Astrocyte of the hippocampus (primary cell): ENCODE data around the gene SSBP3.
"Not testable (repeated sequence)": the region's sequence is repeated elsewhere in the genome, so short reads cannot be mapped to it uniquely, and the experiment has no call there.

Source experiments
- DNase-seq: peaks from one replicate; pipeline ENCODE4 v3.0.0; 2011; ENCODE audit warnings: low read depth, low spot score

Gene SSBP3

DNA sequence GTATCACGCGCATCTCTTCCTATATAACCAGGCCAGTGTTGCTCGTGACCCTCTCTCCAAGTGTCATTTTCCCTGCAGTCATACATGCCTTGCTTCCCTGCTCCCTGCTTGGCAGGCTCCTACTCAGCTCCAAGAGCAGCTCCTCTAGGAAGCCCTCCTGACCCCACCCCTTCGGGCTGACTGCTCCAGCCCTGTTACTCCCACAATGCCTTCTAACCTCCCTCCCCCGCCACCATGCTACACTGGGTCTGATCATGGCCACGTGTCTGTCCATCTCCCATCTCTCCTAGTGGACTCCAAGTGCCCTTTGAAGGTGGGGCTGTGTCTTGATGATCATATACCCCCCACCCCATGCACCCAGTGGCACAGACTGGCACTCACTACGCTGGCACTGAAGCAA is 161.5 kb downstream of the SSBP3 start:
- no peak for DNase-seq

DNA sequence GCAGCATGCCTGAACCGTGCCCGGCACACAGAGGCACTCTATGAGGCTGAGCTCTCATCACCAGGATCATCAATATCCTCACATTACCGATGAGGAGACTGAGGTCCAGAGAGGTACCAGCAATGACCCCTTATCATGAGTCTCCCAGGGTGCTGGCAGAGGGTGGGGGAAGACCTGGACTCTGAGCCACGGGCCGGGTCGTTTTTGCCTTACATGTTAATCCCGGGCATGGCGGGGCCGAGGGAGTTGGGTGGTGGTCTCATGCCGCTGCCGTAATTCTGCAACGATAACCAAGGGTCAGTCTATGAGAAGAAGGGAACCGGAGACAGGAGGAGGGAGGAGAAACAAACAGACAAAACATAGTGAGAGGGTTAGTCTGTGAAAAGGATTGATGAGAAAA is 163.2 kb downstream of the SSBP3 start:
- no peak for DNase-seq

DNA sequence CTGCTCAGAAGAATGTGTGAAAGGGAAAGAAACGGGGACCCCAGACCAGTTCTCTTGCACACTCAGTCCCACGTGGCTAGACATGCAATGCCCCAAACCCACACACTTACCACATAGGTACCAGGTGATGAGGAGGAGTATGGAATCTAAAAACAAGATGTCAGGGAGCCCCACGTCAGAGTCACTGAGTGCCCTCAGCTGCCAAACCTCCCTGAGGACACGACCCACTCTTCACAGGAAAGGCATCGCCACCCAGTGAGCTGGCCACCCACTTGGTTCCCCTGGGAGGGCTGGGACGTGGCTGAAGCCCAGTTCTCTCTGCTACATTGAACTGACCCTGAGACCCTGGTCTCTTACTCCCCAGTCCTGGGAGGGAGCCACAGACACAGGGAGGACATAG is 164.8 kb downstream of the SSBP3 start:
- no peak for DNase-seq

DNA sequence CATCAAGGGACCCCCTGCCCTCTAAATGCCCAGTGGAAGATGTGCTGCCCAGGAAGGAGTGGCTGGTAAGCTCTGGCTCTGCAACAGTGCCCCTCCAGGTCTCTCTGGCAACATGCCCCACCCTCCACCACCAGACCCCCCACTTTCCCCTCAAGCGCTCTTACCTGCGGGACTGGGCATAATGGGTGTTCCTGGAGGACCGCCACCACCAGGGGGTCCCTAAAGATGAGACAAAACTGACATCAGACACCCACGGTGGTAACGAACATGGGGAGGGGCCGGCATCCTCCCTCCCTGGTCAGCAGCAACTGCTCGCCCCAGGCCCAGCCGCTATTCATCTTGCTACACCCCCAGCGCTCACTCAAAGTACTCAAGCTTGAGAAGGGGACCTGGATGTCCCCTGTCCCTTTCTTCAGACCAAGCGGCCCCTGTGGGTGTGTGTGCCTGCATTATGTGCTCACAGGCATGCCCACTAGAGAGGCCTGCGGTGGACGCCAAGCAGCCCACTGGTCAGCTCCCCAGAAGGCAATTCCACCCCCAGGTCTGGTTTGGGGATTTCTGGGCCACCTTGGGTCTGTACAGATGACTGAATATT is 165.4 kb downstream of the SSBP3 start:
- DNase-seq, result no peak

DNA sequence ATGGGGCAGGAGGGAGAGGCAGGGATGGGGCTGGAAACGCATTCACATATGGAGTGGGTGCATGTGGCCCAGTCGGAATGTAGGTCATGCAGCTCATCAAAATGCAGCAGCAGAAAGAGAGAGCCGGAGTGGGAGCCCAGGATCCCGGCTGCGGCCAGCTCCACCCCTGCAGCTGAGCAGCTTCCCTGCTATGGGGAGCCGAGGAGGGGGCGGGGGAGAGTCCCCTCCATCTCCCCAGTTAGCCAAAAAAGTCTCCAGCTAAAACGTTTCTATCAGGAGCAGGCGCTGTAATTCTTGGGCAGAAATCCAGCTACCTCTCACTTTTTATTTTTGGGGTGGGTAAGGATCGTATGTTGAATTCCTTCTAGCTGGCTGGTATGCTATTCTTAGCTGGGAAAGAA is 166.6 kb downstream of the SSBP3 start:
- DNase-seq, result peak; percentile 72

DNA sequence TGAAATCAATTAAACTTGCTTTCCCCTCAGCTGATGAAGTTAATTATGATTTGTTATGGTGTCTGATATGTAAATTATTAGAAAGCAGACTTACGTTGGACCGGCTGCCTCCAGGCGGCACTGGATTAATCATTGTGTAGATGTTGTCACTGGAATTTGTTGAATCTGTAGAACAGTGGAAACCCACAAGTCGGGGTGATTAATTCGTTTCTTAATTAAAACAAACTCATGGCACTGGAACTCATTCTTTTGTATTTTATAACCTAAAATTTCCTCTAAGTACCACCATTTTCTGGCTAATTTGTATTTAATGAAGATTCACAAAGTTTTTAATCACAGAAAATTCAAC is 167.2 kb downstream of the SSBP3 start:
- peak; percentile 45 for DNase-seq

DNA sequence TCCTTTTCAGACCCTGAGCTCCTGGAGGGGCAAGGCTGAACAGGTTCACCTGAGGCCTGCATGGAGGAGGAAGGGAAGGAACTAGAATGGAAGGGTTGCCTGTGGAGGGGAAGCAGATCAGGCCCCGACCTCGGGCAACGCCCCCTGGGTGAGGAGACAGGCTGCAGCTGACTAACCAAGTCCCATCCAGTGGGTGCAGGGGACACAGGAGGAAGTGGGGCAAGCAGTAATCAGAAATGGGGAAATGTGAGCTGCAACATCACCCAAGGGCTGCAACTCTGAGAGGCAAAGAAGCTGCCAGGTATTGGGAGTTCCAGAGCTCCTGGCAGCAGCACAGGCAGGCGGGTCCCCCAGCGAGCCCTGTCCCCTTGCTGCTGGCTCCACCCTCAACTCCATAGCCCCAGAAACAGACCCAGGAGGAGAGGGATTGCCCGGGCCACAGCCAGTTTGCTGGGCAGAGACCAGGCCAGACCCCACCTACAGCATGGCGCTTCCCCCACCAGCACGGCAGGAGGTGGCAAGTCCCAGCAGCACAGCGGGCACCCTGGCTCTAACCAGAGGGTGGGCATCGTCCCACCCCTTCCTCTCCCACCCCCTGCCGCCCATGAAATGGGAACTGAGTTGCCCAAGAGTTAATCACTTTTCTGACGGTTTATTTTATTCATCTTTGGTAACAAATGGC is 167.7 kb downstream of the SSBP3 start:
- no peak for DNase-seq

DNA sequence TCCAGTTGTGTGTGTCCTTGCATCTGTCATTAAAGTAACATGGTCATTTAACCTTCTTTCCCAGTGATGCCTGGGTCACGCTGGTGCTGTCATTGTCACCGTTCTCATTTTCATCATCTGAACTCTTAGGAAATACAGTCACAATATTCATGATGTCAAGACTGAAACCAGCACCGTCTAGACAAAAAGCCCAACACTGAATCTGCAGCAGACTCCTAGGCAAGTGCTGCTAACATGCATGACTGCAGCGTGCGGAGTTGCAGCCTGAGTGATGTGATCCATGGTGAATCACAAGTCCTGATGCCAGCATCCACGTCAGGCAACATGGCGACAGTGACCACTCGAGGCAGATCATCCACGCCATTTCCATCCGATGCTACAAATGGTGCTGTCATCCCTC is 168.6 kb downstream of the SSBP3 start:
- DNase-seq, result no peak

DNA sequence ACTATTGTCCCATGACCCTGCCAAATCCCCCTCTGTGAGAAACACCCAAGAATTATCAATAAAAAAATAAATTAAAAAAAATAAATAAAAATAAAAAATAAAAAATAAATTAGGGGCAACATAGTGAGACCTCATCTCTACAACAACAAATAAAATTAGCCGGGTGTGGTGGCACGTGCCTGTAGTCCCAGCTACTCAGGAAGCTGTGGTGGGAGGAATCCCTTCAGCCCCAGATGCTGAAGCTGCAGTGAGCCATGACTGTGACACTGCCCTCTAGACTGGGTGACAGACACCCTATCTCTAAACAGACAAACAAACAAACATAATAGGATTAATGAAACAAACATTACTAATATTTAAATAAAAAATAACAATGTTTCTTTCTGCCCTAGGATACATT is 171.9 kb downstream of the SSBP3 start:
- no peak for DNase-seq

DNA sequence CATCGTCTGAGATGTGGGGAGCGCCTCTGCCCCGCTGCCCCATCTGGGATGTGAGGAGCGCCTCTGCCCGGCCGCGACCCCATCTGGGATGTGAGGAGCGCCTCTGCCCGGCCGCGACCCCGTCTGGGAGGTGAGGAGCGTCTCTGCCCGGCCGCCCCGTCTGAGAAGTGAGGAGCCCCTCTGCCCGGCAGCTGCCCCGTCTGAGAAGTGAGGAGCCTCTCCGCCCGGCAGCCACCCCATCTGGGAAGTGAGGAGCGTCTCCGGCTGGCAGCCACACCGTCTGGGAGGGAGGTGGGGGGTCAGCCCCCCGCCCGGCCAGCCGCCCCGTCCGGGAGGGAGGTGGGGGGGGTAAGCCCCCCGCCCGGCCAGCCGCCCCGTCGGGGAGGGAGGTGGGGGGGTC is 173.0 kb downstream of the SSBP3 start:
- not testable (repeated sequence) for DNase-seq

DNA sequence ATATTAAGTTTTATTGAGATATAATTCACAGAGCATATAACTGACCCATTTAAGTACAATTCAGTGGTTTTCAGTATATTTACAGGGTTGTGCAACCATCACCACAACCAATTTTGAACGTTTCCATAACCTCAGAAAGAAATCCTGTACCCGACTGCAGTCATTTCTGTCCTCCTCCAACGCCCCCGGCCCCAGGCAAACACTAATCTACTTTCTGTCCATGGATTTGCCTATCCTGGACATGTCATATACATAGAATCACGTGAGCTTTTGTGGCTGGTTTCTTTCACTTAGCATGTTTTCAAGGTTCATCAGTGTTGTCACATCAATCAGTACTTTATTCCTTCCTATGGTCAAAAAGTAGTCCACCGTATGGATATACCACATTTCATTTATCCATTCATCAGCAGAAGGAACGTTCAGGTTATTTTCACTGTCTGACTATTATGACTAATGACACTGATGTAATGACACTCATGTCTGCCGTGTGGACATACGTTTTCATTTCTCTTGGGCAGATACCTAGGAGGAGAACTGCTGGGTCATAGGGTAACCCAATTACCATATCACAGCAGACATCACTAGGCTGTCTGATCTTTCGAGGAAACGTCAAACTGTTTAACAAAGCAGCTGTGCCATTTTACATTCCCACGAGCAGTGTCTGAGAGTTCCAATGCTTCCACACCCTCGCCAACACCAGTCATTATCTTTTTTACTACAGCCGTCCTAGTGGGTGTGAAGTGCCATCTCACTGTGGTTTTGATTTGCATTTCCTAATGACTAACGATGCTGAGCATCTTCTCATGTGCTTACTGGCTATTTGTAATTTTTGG is 175.5 kb downstream of the SSBP3 start:
- no peak for DNase-seq

DNA sequence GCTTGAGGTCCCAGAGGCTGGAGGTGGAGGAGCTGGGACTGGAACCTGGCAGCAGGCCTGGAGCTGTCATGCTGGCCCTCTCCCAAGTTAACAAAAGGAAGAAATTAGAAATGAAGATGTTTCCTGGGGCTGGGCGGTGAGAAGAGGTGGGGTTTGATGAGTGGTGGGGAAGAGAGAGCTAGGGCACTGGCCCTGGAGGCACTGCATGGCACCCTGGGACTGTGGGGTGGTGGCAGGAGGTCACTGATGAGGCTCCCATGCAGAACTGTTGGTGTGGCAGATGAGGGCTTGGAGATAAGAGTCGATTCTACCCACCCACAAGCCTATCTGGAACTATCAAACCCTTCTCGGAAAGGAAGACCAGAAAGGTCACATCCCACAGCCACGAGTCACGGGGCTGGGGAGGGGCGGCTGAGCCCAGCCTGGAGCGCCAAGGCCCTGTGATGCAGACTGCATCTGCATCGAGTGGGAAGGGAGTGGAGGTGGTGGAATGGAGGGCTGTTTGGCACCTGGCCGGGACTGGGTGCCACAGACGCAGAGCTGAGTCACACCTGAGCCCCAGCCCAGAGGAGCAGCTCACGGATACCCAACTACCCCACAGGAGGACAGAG is 176.8 kb downstream of the SSBP3 start:
- peak; percentile 53 for DNase-seq

DNA sequence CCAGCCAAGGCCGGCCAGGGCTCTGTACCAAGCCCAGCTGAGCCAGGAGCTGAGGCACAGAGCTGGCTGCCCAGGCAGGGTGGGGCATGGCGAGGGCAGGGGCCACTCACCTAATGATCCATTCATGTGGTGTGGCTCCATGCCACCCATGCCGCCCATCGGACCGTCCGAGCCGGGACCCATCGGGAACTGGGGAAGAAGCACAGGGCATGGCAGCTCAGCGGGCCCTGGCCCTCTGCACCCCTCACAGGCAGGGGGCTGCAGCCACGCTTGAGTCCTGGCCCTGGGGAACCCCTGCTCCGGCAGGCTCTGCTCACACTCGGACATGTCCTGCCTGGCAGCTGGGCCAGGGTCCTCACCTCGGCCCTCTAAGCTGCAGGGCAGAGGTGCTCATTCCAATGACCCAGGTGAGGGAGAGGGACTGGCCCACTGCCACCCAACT is 177.5 kb downstream of the SSBP3 start:
- DNase-seq, result no peak

DNA sequence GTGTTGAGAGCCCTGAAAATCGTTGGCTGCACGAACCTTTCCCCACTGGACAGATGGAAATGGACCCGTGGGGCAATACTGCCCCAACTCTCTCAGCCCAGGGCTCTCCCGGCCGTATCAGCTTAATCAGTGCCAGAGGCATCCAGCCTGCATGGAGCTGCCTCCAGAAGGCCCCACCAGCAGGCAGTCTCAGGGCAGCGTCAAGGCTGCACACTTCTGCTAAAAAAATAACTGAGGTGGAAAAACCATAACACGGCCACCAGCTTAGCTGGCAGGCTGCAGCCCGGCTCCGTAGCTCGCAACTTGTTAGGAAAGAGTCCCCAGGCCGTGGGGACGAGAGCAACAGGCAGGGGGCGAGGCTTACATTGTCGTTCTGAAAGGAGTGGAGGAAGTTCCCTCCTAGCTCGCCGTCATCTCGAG is 178.3 kb downstream of the SSBP3 start:
- DNase-seq, result peak; percentile 46

DNA sequence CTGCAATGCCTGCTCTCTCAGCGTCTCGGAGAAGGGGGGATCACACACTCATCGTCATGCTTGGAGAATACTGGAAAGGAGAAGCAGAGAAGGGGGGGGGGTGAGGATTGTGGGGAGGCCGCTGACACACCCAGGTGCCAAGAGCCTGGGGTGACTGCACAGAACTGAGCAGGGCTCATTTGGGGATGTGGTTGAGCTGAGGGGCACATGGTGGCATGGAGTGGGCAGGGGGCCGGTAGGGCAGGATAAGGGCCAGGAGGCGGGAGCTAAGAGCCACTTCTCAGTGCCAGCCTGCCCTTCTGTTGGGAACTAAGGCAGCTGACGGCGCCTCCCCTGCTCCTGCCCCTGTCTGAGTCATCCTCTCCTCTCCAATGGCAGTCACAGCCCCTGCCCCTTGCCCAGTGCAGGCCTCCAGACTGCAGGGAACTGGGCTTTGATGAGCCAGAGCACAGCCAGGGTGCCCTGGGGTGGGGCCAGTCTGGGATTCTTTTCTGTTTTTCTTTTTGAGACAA is 179.0 kb downstream of the SSBP3 start:
- peak; percentile 87 for DNase-seq

DNA sequence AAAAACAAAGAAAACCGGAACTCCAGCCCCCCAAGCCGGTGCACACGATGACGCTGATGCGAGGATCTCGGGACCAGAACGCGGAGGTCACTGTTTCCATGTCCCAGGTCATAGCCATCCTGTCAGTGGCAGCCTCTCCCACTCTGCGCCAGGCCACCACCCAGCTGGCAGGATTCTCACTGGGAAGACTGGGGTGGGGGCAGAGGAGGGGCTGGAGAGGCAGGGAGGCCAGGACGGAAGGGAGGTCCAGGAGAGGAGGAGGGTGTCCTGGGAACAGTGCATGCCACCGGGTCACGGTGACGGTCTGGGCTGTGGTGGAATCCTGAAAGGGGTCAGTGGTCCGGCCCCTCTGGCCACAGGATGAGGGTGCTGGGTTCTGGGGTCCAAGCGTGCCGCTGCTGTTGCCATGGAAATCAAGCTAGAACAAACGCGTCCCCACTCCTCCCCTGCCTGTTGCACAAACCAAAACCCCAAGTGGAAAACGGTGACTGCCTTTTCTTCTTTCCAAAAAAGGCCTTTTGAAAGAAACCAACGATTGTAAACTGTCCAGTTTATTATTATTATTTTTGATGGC is 180.1 kb downstream of the SSBP3 start:
- no peak for DNase-seq

DNA sequence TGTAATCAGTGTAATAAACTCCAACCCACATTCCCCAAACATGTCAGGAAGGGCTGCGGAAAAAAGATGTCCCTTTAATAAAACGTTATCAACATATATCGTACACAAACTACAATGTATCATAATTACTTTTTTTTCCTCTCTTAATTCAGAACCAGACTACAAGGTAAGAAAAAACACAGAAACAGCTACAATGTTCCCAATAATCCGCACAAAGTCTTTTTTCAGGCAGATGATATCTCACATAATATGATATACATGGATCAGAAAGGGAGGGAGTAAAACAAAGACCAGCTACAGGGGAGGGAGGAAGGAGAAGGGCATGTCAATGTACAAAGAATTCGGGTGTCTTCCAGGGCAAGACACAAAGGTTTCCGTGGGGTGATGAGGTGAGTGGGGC is 180.8 kb downstream of the SSBP3 start:
- DNase-seq, result no peak

DNA sequence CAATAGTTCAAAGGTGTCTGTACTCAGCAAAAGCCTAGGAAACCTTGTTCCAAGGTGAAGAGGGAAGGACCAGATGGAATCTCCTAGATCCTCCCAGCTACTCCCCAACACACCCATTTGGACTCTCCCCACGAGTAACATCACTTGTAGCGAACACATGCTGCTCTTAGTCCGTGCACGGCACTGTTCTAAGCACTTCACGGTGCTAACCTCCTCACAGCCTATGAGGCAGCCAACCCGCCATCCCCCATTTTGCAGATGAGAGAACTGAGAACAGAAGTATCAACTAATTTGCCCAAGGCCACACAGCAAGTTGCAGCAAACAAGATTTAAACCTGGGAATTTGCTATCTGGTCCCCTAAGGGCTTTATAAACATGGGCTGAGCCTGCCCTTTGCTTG is 182.0 kb downstream of the SSBP3 start:
- DNase-seq, result no peak

DNA sequence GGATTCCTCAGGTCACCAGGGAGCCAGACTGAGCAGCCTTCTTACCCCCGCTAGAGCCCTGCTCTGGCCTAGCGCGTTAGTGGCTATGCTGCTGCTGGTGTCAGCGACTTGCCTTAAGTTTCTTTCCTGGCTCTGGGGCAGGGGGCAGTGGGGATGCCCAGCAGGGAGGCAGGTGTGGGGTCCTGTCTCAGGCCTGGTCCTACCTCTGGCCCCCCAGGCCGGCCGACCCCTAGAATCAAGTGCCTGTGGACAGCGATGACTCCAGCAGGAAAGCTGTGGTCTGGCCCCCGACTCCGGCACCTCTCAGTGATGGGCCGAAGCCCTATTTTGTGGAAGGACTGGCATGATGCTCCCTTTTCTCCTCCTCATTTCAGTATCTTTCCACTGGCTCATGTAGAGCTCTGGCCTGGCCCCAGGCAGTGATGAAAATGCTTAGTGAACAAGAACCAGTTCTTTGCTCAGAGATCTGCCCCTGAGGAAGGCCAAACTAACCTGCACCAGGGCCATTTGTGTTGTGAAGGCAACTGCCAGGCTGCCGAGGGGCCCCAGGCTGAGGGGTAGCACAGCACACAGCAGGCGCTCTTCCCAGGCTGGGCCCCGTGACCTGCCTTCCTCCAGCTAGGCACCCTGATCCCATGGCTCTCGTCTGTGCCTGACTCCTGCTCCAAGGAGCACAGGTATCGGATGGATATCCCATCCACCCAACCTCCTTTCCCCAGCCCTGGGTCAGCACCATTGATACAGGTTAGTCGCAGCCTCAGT is 182.6 kb downstream of the SSBP3 start:
- DNase-seq, result no peak

DNA sequence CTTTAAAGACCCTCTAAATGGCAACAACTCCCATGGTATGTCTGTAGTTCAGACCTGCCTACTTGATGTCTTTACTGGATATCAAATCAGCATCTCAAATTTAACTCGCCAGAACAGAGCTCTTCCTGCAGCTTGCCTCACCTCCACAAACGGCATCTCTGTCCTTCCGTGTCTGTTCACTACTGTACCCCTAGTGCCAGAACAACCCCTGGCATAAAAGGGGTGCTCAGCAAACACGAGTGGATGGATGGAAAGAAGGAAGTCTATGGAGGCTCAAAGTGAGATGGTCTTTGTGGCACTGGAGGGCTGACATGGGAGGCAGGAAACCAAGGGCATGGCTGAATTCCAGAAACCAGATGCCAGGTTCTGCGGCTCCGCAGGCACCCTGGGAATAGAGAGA is 183.5 kb downstream of the SSBP3 start:
- no peak for DNase-seq

DNA sequence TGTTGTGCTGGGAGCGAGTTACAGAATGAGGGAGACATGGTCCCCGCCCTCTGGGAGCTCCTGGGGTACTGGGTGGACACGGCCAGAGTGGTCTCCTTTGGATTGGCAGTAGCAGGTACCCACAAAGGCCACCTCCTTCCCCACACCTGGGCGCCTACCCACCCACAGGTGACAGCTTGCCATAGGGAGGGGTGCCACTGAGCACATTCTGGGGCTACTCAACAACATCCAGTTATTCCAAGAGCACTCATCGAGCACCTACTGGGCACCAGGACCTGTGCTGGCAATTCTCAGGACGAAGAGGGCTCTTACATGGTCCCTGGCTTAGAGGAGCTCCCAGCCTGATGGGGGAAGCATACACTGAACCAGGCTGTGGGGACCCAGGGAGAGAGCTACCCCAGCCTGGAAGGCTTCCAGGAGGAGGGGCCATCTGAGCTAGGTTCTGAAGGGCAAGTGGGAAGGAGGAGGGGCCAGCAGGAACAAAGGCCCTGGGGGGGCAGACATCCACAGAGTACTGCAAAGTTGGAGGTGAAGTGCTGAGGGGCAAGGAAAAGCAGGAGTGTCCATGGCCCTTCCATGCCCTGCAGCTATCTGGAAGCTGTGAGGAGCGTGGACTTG is 184.2 kb downstream of the SSBP3 start:
- DNase-seq, result no peak
